Endothelial cell (in vitro differentiated cells): ENCODE data around the gene MDN1. TPM values are rescaled to one million over a fixed set of nuclear protein-coding genes. Genes with fewer than 3 reads are reported as not detected.

Source experiments
- DNase-seq: peaks from one replicate; pipeline ENCODE4 v3.0.0; 2021; ENCODE audit warnings: low spot score
- H3K27ac Mint-ChIP-seq: one replicate; pipeline ENCODE4 v1.8.0; 2021; ENCODE audit warnings: mixed read lengths, inconsistent platforms; ENCODE audit not compliant: unreplicated experiment
- H3K27me3 Mint-ChIP-seq: one replicate; pipeline ENCODE4 v1.8.0; 2021; ENCODE audit warnings: mild to moderate bottlenecking, moderate library complexity, mixed read lengths, inconsistent platforms; ENCODE audit not compliant: unreplicated experiment
- H3K36me3 Mint-ChIP-seq: one replicate; pipeline ENCODE4 v1.8.0; 2021; ENCODE audit warnings: mild to moderate bottlenecking, low read depth, mixed read lengths, inconsistent platforms; ENCODE audit not compliant: unreplicated experiment
- H3K4me1 Mint-ChIP-seq: one replicate; pipeline ENCODE4 v1.8.0; 2021; ENCODE audit warnings: mild to moderate bottlenecking, mixed read lengths, inconsistent platforms; ENCODE audit not compliant: unreplicated experiment
- H3K4me3 Mint-ChIP-seq: one replicate; pipeline ENCODE4 v1.8.0; 2021; ENCODE audit warnings: mild to moderate bottlenecking, mixed read lengths, inconsistent platforms; ENCODE audit not compliant: unreplicated experiment
- H3K9me3 Mint-ChIP-seq: one replicate; pipeline ENCODE4 v1.8.0; 2021; ENCODE audit warnings: mixed read lengths, inconsistent platforms; ENCODE audit not compliant: unreplicated experiment
- total RNA-seq: library from RNA; stranded (reverse); fragmentation: NEBNext Ultra II Directional; extraction: Animal tissue kit (Norgen Biotek cat#: 25700); gene quantifications from one replicate; pipeline ENCODE4 v1.2.1, GENCODE V29; 2021; ENCODE audit not compliant: unreplicated experiment
- TF ChIP-seq, protein P1 (sequence below): fragments of 200-600 bp; sonication (generic); IDR thresholded peaks from one replicate; pipeline ENCODE4 v1.5.0; 2021; ENCODE audit warnings: antibody characterized with exemption; ENCODE audit not compliant: unreplicated experiment

MDN1 gene
- total RNA-seq, 1 donor from 2014 or later: 70.0 TPM

DNA sequence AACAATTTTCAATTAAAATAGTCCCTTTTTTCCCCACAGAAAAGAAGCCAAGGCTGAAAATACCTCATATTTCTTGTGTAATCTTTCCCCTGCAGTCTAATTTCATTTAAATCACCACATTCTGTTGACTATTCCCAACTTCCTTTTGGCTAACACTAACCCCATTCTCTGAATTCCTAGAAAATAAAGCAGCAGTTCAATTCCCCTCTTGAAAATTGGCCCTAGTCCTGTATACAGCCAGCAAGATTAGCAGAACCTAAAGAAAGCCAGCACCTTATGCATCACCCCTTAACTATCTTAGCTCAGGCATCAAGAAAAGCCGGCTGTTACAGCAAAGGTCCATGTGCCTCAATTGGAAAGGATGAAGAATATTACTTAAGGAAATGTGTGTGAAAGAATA, 69.7 kb downstream of the MDN1 start:
- Mint-ChIP-seq H3K4me3 (no peak overlapping the region), H3K27ac (no peak overlapping the region), H3K4me1 (no peaks in the 10 kb centered on the region), H3K27me3 (no peaks in the 10 kb centered on the region), H3K9me3 (no peaks in the 10 kb centered on the region), H3K36me3 (peaks cover 38% of the 10 kb centered on the region)
- TF ChIP-seq, protein P1, sequence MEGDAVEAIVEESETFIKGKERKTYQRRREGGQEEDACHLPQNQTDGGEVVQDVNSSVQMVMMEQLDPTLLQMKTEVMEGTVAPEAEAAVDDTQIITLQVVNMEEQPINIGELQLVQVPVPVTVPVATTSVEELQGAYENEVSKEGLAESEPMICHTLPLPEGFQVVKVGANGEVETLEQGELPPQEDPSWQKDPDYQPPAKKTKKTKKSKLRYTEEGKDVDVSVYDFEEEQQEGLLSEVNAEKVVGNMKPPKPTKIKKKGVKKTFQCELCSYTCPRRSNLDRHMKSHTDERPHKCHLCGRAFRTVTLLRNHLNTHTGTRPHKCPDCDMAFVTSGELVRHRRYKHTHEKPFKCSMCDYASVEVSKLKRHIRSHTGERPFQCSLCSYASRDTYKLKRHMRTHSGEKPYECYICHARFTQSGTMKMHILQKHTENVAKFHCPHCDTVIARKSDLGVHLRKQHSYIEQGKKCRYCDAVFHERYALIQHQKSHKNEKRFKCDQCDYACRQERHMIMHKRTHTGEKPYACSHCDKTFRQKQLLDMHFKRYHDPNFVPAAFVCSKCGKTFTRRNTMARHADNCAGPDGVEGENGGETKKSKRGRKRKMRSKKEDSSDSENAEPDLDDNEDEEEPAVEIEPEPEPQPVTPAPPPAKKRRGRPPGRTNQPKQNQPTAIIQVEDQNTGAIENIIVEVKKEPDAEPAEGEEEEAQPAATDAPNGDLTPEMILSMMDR: no peak
- DNase-seq: no peak

DNA sequence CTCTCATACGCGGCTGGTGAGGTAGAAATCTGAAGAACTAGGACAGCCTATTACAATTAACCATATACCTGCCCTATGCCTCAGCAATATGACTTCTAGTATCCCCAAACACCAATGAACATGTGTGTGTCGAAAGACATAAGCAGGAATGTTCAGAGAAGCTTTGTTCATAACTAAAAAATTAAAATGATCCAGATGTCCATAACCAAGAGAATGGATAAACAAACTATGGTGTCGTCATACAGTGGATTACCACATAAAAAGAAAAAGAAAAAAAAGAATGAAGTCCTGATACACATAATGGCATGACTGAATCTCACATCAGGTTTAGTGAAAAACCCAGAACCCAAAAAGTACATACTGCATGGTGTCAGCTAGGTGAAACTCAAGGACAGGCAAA, 73.9 kb downstream of the MDN1 start:
- Mint-ChIP-seq H3K4me3 (no peak overlapping the region), H3K4me1 (no peaks in the 10 kb centered on the region), H3K27me3 (no peaks in the 10 kb centered on the region), H3K36me3 (peaks cover 38% of the 10 kb centered on the region), H3K27ac (no peak overlapping the region), H3K9me3 (no peaks in the 10 kb centered on the region)
- no peak for DNase-seq
- TF ChIP-seq, protein P1: no peak

DNA sequence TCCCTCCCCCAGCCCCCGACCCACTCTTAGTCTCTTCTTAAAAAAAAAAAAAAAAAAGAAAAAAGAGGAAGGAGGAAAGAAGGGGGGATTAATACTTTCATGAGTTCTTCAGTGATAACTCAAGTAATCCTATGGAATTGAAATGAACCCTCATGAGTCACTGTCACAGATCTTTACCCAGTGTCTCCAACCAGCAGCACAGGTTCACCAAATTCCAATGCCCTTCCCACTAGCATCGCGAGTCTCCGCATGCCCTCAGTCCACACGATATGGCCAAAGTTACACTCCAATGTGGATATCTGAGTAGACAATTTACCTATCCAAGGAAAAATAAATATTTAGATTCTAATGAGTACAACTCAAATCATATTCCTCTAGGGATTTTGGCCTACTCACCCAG, 74.5 kb downstream of the MDN1 start:
- Mint-ChIP-seq H3K9me3 (no peaks in the 10 kb centered on the region), H3K27me3 (no peaks in the 10 kb centered on the region), H3K4me1 (no peaks in the 10 kb centered on the region), H3K4me3 (no peak overlapping the region), H3K27ac (no peak overlapping the region), H3K36me3 (peaks cover 38% of the 10 kb centered on the region)
- TF ChIP-seq, protein P1: no peak
- no peak for DNase-seq

DNA sequence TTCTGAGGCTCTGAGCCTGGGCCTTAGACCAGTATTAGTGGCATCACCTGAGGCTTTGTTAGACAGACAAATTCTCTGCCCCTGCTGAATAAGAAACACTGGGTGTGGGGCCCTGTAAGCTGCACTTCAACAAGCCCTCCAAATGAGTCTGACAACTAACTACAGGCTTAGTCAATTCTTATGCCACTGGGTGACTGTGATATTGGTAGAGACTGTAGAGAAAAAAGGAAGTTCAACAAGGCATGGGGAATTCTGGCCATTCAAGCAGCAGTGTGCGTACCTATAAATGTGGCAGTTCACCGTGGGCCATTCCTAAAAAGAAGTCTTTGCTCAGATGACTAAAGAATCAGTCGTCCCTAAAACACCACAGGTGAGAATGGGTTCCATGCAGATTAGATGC, 82.7 kb downstream of the MDN1 start:
- no peaks in the 10 kb centered on the region for H3K9me3 Mint-ChIP-seq
- H3K4me3 Mint-ChIP-seq: no peak overlapping the region
- DNase-seq: no peak
- no peaks in the 10 kb centered on the region for H3K27me3 Mint-ChIP-seq
- H3K4me1 Mint-ChIP-seq: no peaks in the 10 kb centered on the region
- no peak overlapping the region for H3K27ac Mint-ChIP-seq
- H3K36me3 Mint-ChIP-seq: peaks cover 30% of the 10 kb centered on the region
- TF ChIP-seq, protein P1: no peak

DNA sequence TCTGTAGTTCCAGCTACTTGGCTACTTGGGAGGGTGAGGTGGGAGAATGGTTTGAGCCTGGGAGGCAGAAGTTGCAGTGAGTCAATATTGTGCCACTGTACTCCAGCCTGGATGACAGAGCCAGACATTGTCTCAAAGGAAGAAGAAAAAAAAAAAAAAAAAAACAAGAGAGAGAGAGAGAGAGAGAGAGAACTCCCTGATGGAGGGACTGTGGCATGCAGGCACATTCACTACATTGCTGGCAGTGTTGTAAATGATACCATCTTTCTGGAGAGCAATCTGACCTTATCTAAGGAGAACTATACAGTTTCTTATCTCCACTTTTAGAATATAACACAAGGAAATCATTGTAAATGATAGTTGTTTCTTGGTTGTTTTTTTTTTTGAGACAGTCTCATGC, 85.1 kb downstream of the MDN1 start:
- Mint-ChIP-seq H3K27ac (no peak overlapping the region), H3K4me3 (no peak overlapping the region), H3K9me3 (no peaks in the 10 kb centered on the region), H3K36me3 (peaks cover 38% of the 10 kb centered on the region), H3K4me1 (no peaks in the 10 kb centered on the region), H3K27me3 (no peaks in the 10 kb centered on the region)
- DNase-seq: no peak
- TF ChIP-seq, protein P1: no peak
